Measurements from ENCODE around the gene IL21R.

The IL21R gene

DNA sequence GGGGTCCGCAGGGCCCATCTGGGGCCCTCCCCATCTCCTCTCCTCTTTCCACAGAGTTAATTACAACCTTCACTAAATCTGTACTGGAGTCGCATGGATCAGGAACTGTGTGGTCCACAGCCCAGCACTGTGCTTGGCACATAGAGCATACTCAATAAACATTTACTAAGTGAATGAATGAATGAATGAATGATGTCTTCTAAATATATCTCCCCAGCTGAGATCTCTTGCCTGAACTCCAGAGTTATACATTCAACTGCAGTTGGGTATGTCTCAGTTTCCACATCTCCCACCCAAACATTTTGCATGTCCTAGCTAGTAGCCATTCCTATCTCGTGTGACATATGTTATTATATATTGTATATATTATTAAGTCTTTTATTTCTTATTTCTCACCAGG lies 28.7 kb upstream of the IL21R start (continued):
- TF ChIP-seq ZNF560 (tag by site-specific recombination; IDR thresholded peaks at IDR 0.05; ENCODE audit: borderline replicate concordance) (no peak), ZNF112 (tag by site-specific recombination; IDR thresholded peaks at IDR 0.05) (no peak)
- TF ChIP-seq, protein P1, sequence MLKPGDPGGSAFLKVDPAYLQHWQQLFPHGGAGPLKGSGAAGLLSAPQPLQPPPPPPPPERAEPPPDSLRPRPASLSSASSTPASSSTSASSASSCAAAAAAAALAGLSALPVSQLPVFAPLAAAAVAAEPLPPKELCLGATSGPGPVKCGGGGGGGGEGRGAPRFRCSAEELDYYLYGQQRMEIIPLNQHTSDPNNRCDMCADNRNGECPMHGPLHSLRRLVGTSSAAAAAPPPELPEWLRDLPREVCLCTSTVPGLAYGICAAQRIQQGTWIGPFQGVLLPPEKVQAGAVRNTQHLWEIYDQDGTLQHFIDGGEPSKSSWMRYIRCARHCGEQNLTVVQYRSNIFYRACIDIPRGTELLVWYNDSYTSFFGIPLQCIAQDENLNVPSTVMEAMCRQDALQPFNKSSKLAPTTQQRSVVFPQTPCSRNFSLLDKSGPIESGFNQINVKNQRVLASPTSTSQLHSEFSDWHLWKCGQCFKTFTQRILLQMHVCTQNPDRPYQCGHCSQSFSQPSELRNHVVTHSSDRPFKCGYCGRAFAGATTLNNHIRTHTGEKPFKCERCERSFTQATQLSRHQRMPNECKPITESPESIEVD (tag by site-specific recombination; IDR thresholded peaks at IDR 0.05), result no peak
- TF ChIP-seq, protein P2, sequence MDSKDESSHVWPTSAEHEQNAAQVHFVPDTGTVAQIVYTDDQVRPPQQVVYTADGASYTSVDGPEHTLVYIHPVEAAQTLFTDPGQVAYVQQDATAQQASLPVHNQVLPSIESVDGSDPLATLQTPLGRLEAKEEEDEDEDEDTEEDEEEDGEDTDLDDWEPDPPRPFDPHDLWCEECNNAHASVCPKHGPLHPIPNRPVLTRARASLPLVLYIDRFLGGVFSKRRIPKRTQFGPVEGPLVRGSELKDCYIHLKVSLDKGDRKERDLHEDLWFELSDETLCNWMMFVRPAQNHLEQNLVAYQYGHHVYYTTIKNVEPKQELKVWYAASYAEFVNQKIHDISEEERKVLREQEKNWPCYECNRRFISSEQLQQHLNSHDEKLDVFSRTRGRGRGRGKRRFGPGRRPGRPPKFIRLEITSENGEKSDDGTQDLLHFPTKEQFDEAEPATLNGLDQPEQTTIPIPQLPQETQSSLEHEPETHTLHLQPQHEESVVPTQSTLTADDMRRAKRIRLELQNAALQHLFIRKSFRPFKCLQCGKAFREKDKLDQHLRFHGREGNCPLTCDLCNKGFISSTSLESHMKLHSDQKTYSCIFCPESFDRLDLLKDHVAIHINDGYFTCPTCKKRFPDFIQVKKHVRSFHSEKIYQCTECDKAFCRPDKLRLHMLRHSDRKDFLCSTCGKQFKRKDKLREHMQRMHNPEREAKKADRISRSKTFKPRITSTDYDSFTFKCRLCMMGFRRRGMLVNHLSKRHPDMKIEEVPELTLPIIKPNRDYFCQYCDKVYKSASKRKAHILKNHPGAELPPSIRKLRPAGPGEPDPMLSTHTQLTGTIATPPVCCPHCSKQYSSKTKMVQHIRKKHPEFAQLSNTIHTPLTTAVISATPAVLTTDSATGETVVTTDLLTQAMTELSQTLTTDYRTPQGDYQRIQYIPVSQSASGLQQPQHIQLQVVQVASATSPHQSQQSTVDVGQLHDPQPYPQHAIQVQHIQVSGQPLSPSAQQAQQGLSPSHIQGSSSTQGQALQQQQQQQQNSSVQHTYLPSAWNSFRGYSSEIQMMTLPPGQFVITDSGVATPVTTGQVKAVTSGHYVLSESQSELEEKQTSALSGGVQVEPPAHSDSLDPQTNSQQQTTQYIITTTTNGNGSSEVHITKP (tag by site-specific recombination; IDR thresholded peaks at IDR 0.05), result no peak

DNA sequence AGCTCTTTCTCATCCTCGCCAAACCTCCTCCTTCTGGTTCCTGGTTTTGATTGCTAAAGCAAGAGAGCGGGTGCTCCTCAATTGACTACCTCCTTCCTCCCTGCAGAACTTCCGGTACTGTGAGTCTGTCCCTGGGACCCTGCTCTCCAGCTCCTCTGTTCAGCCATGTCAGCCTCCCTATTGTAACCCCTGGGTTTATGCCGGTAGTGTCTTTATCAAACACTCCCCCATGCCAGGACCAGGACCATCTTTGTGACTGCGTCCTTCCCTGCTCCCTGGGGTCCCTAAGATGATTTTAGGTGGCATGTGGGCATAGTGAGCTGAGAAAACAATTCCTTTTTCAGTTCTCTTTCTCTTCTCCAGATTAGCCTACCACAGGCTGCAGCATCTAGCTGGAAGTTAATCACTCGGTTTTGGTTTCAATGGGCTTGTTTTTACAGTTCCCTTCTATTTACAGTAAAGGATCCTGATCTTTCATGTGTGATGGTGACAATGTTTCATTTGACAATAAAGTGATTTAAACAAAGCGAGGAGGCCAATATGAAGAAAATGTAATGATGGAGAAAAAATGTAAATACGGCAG lies 27.7 kb upstream of the IL21R start:
- Histone ChIP-seq H3K9me3 (ENCODE audit: control insufficient read depth, insufficient read depth, low read depth, low read length) (no peaks in the 10 kb centered on the region), H3K4me3 (ENCODE audit: low read depth, low read length) (no peak overlapping the region), H3K36me3 (ENCODE audit: control insufficient read depth in 2 of 2, insufficient read depth in 1 of 2, low read length in 2 of 2) (no peaks in the 10 kb centered on the region), H3K27ac (ENCODE audit: extremely low read depth, low read depth, low read length) (no peak overlapping the region), H3K4me1 (ENCODE audit: control insufficient read depth, insufficient read depth, low read length) (no peaks in the 10 kb centered on the region)
- ChIA-PET POLR2A (interaction anchor here (0.6 kb wide), 1 partner anchor 434 kb away, joined by 3 read pairs; no protein-coding TSS in a partner anchor), CTCF (interaction anchor here (0.5 to 2.7 kb wide), 8 partner anchors 57 to 822 kb away, joined by 3 to 17 read pairs (median 3); no protein-coding TSS in a partner anchor)
- TF ChIP-seq ZNF843 (tag by site-specific recombination; IDR thresholded peaks at IDR 0.05), result no peak
- TF ChIP-seq, protein P3, sequence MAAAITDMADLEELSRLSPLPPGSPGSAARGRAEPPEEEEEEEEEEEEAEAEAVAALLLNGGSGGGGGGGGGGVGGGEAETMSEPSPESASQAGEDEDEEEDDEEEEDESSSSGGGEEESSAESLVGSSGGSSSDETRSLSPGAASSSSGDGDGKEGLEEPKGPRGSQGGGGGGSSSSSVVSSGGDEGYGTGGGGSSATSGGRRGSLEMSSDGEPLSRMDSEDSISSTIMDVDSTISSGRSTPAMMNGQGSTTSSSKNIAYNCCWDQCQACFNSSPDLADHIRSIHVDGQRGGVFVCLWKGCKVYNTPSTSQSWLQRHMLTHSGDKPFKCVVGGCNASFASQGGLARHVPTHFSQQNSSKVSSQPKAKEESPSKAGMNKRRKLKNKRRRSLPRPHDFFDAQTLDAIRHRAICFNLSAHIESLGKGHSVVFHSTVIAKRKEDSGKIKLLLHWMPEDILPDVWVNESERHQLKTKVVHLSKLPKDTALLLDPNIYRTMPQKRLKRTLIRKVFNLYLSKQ (tag by site-specific recombination; IDR thresholded peaks at IDR 0.05; ENCODE audit: borderline replicate concordance), result no peak
- TF ChIP-seq IKZF3 (tag by site-specific recombination; IDR thresholded peaks at IDR 0.05), result no peak
- no peak for TF ChIP-seq ZBTB1 (tag by site-specific recombination; IDR thresholded peaks at IDR 0.05)
- TF ChIP-seq ZBTB8A (tag by site-specific recombination; IDR thresholded peaks at IDR 0.05), result no peak
- TF ChIP-seq ZFHX2 (tag by site-specific recombination; conservative IDR thresholded peaks at IDR 0.05), result no peak
- TF ChIP-seq, protein P4, sequence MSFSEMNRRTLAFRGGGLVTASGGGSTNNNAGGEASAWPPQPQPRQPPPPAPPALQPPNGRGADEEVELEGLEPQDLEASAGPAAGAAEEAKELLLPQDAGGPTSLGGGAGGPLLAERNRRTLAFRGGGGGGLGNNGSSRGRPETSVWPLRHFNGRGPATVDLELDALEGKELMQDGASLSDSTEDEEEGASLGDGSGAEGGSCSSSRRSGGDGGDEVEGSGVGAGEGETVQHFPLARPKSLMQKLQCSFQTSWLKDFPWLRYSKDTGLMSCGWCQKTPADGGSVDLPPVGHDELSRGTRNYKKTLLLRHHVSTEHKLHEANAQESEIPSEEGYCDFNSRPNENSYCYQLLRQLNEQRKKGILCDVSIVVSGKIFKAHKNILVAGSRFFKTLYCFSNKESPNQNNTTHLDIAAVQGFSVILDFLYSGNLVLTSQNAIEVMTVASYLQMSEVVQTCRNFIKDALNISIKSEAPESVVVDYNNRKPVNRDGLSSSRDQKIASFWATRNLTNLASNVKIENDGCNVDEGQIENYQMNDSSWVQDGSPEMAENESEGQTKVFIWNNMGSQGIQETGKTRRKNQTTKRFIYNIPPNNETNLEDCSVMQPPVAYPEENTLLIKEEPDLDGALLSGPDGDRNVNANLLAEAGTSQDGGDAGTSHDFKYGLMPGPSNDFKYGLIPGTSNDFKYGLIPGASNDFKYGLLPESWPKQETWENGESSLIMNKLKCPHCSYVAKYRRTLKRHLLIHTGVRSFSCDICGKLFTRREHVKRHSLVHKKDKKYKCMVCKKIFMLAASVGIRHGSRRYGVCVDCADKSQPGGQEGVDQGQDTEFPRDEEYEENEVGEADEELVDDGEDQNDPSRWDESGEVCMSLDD (tag by site-specific recombination; IDR thresholded peaks at IDR 0.05), result no peak
- no peak for TF ChIP-seq ZNF366 (tag by site-specific recombination; conservative IDR thresholded peaks at IDR 0.05)
- TF ChIP-seq ZNF626 (tag by site-specific recombination; IDR thresholded peaks at IDR 0.05), result no peak
- no peak for TF ChIP-seq ZNF560 (tag by site-specific recombination; IDR thresholded peaks at IDR 0.05; ENCODE audit: borderline replicate concordance)
- no peak for TF ChIP-seq HOXA7 (CRISPR knock-in tag; IDR thresholded peaks at IDR 0.05; ENCODE audit: borderline replicate concordance)
- TF ChIP-seq ZNF324 (tag by site-specific recombination; IDR thresholded peaks at IDR 0.05), result no peak
- TF ChIP-seq ZSCAN23 (tag by site-specific recombination; IDR thresholded peaks at IDR 0.05), result no peak

Data from HEK293 (cell line).